SK-N-SH (cell line): ENCODE results near the gene ZNF697.

Source experiments
- POLR2AphosphoS5 ChIP-seq: IDR thresholded peaks from 2 replicates; pipeline ENCODE4 v1.6.1; 2012; ENCODE audit warnings: low read depth, low read length
- YY1 ChIP-seq: IDR thresholded peaks from 2 replicates; pipeline ENCODE4 v1.4.0; 2012; ENCODE audit warnings: low read depth, mild to moderate bottlenecking
- TF ChIP-seq, protein P1 (sequence below): fragments of 200-600 bp; sonication (generic); IDR thresholded peaks from 2 replicates; pipeline ENCODE4 v1.6.1; 2017; ENCODE audit warnings: antibody characterized with exemption, mild to moderate bottlenecking, moderate library complexity

DNA sequence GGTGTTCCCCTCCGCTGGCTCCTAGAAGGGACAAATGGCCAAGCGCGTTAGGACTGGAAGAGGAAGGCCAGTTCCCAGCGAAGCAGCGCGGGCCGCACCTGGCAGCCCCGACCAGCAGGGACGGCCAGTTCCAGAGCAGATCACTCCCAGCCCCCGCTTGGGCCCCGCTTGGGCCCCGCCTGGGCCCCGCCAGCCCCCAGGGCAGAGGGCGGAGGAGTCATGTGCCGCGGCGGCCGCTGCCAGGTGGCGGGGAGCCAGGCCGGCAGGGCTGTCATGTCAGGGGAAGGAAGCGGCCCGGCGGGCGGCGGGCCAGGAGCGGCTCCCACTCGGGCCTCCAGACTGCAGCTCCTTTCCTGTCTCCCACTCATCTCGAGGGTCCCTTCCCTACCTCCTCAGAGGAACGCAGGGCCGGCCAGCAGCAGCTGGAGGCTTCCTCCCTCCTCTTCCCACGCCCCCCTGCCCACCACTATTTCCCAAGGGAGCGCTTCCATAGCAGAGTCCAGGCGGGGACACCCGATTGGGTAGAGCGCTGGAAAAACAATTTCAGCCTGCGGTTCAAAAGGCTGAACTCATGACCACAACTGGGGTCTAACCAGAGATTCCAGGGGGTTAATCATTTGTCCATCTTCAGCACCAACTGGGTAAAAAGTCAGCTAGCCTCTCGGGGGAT, 16.5 kb downstream of the ZNF697 start:
- TF ChIP-seq POLR2AphosphoS5 (no peak), YY1 (no peak)
- TF ChIP-seq, protein P1, sequence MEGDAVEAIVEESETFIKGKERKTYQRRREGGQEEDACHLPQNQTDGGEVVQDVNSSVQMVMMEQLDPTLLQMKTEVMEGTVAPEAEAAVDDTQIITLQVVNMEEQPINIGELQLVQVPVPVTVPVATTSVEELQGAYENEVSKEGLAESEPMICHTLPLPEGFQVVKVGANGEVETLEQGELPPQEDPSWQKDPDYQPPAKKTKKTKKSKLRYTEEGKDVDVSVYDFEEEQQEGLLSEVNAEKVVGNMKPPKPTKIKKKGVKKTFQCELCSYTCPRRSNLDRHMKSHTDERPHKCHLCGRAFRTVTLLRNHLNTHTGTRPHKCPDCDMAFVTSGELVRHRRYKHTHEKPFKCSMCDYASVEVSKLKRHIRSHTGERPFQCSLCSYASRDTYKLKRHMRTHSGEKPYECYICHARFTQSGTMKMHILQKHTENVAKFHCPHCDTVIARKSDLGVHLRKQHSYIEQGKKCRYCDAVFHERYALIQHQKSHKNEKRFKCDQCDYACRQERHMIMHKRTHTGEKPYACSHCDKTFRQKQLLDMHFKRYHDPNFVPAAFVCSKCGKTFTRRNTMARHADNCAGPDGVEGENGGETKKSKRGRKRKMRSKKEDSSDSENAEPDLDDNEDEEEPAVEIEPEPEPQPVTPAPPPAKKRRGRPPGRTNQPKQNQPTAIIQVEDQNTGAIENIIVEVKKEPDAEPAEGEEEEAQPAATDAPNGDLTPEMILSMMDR = no peak
